GM21825 (cell line): Measurements from ENCODE around the gene KCNK10.

ENCODE experiments used
- ATAC-seq: cut with Tn5 transposase; IDR thresholded peaks from one replicate; pipeline ENCODE4 v1.9.1; 2021; ENCODE audit warnings: mild to moderate bottlenecking, moderate library complexity; ENCODE audit not compliant: unreplicated experiment

KCNK10 gene

GRCh38 chr14:88322504-88323085 lies 474 bp downstream of the KCNK10 start:
- ATAC-seq: no peak

- no peak for ATAC-seq
Observed at GRCh38 chr14:88321692-88322503, 1.2 kb downstream of the KCNK10 start.

GRCh38 chr14:88318406-88318805 lies 4.7 kb downstream of the KCNK10 start:
- ATAC-seq: no peak

GRCh38 chr14:88316521-88316920 lies 6.5 kb downstream of the KCNK10 start:
- ATAC-seq: no peak

- no peak for ATAC-seq
Observed at GRCh38 chr14:88312257-88312656, 10.8 kb downstream of the KCNK10 start.

GRCh38 chr14:88311780-88312179 lies 11.3 kb downstream of the KCNK10 start:
- ATAC-seq: no peak

- no peak for ATAC-seq
Observed at GRCh38 chr14:88310449-88310848, 12.6 kb downstream of the KCNK10 start.

GRCh38 chr14:88310021-88310420 lies 13.0 kb downstream of the KCNK10 start:
- no peak for ATAC-seq

GRCh38 chr14:88305528-88306322 lies 17.3 kb downstream of the KCNK10 start:
- ATAC-seq: no peak

GRCh38 chr14:88303041-88303440 lies 20.0 kb downstream of the KCNK10 start:
- no peak for ATAC-seq

- no peak for ATAC-seq
Observed at GRCh38 chr14:88301381-88301780, 21.7 kb downstream of the KCNK10 start.

- no peak for ATAC-seq
Observed at GRCh38 chr14:88300817-88301216, 22.3 kb downstream of the KCNK10 start.

- ATAC-seq: peak; percentile 63
Observed at GRCh38 chr14:88299865-88300530, 23.1 kb downstream of the KCNK10 start.

GRCh38 chr14:88297306-88297705 lies 25.8 kb downstream of the KCNK10 start:
- ATAC-seq: no peak

- no peak for ATAC-seq
Observed at GRCh38 chr14:88296351-88296750, 26.7 kb downstream of the KCNK10 start.

- no peak for ATAC-seq
Observed at GRCh38 chr14:88289996-88290395, 33.1 kb downstream of the KCNK10 start.

GRCh38 chr14:88289234-88289633 lies 33.8 kb downstream of the KCNK10 start:
- ATAC-seq: no peak

GRCh38 chr14:88286309-88286708 lies 36.8 kb downstream of the KCNK10 start:
- no peak for ATAC-seq

GRCh38 chr14:88281447-88281846 lies 41.6 kb downstream of the KCNK10 start:
- ATAC-seq: no peak

- ATAC-seq: no peak
Observed at GRCh38 chr14:88276923-88277596, 46.0 kb downstream of the KCNK10 start.
